Neural cell (in vitro differentiated cells): ENCODE data around the gene ACSS3. TPM values are rescaled to one million over a fixed set of nuclear protein-coding genes. Genes with fewer than 3 reads are reported as not detected.
A peak's percentile ranks its signal among the peaks of the same experiment; 100 is the strongest.

ENCODE experiments used
- H2AFZ ChIP-seq: fragments of 200-600, 300-800 bp; sonication (generic), shearing (Covaris generic); 2 replicates; pipeline ENCODE4 v1.6.0; 2014; ENCODE audit warnings: low read depth, mild to moderate bottlenecking, antibody characterized with exemption, low read length, moderate library complexity
- H3F3A ChIP-seq: fragments of 200-600 bp; shearing (Covaris generic); 2 replicates; pipeline ENCODE4 v1.6.1; 2016; ENCODE audit warnings: mild to moderate bottlenecking, moderate library complexity, mixed read lengths, antibody characterized with exemption, low read length; ENCODE audit not compliant: insufficient read depth, poor library complexity, severe bottlenecking
- H3K27ac ChIP-seq: fragments of 200-600, 300-800 bp; sonication (generic), shearing (Covaris generic); 2 replicates; pipeline ENCODE4 v1.5.1; 2014; ENCODE audit warnings: mild to moderate bottlenecking, low read length, moderate library complexity
- H3K27me3 ChIP-seq: fragments of 300-800, 200-600 bp; sonication (generic), shearing (Covaris generic); 2 replicates; pipeline ENCODE4 v1.6.0; 2014; ENCODE audit warnings: mild to moderate bottlenecking, low read depth, low read length, moderate library complexity; ENCODE audit not compliant: insufficient read depth
- H3K36me3 ChIP-seq: fragments of 300-800, 200-600 bp; sonication (generic), shearing (Covaris generic); 2 replicates; pipeline ENCODE4 v1.5.1; 2014; ENCODE audit warnings: mild to moderate bottlenecking, antibody characterized with exemption, low read length, moderate library complexity; ENCODE audit not compliant: insufficient read depth
- H3K4me2 ChIP-seq: fragments of 300-800, 200-600 bp; sonication (generic), shearing (Covaris generic); 2 replicates; pipeline ENCODE4 v1.6.0; 2014; ENCODE audit warnings: mild to moderate bottlenecking, low read length
- H3K4me3 ChIP-seq: fragments of 300-800, 200-600 bp; sonication (generic), shearing (Covaris generic); 2 replicates; pipeline ENCODE4 v1.5.1; 2014; ENCODE audit warnings: mild to moderate bottlenecking, low read length, moderate library complexity
- H3K79me2 ChIP-seq: fragments of 200-600 bp; shearing (Covaris generic); replicated peaks from 2 replicates; pipeline ENCODE4 v1.6.0; 2014; ENCODE audit warnings: mild to moderate bottlenecking, low read length, moderate library complexity; ENCODE audit not compliant: insufficient read depth
- H3K9ac ChIP-seq: fragments of 300-800, 200-600 bp; sonication (generic), shearing (Covaris generic); 2 replicates; pipeline ENCODE4 v1.6.1; 2016; ENCODE audit warnings: mild to moderate bottlenecking, low read length, mixed read lengths
- H3K9me2 ChIP-seq: fragments of 200-600 bp; shearing (Covaris generic); 2 replicates; pipeline ENCODE4 v1.6.1; 2016; ENCODE audit warnings: mild to moderate bottlenecking, low read length, mixed read lengths; ENCODE audit not compliant: insufficient read depth
- H3K9me3 ChIP-seq: fragments of 200-600, 300-800 bp; sonication (generic), shearing (Covaris generic); 2 replicates; pipeline ENCODE4 v1.6.1; 2016; ENCODE audit warnings: mild to moderate bottlenecking, mixed run types, low read length, moderate library complexity, mixed read lengths
- H4K20me1 ChIP-seq: fragments of 200-600 bp; shearing (Covaris generic); 2 replicates; pipeline ENCODE4 v1.6.1; 2016; ENCODE audit warnings: mild to moderate bottlenecking, mixed run types; ENCODE audit not compliant: insufficient read depth
- EP300 ChIP-seq: fragments of 450-650 bp; conservative IDR thresholded peaks from 2 replicates; pipeline ENCODE4 v1.6.1; 2014; ENCODE audit warnings: antibody characterized with exemption, mild to moderate bottlenecking, moderate library complexity; ENCODE audit not compliant: poor library complexity, severe bottlenecking
- EZH2 ChIP-seq: fragments of 200-600, 300-800 bp; shearing (Covaris generic), sonication (generic); IDR thresholded peaks from 2 replicates; pipeline ENCODE4 v1.6.1; 2014; ENCODE audit warnings: antibody characterized with exemption, low read length, borderline replicate concordance, mild to moderate bottlenecking; ENCODE audit not compliant: insufficient read depth, poor library complexity, severe bottlenecking
- MXI1 ChIP-seq: fragments of 450-650 bp; conservative IDR thresholded peaks from 2 replicates; pipeline ENCODE4 v1.6.1; 2014; ENCODE audit warnings: antibody characterized with exemption, mild to moderate bottlenecking; ENCODE audit not compliant: poor library complexity, severe bottlenecking
- POLR2AphosphoS5 ChIP-seq: IDR thresholded peaks from 2 replicates; pipeline ENCODE4 v1.6.1; 2012
- RAD21 ChIP-seq: fragments of 450-650 bp; conservative IDR thresholded peaks from 2 replicates; pipeline ENCODE4 v1.6.1; 2014; ENCODE audit warnings: antibody characterized with exemption, mild to moderate bottlenecking, moderate library complexity
- REST ChIP-seq: IDR thresholded peaks from 2 replicates; pipeline ENCODE4 v1.6.1; 2012; ENCODE audit warnings: borderline replicate concordance
- SMC3 ChIP-seq: fragments of 450-650 bp; conservative IDR thresholded peaks from 2 replicates; pipeline ENCODE4 v1.6.1; 2014; ENCODE audit warnings: antibody characterized with exemption, mild to moderate bottlenecking, moderate library complexity; ENCODE audit not compliant: poor library complexity
- TAF1 ChIP-seq: IDR thresholded peaks from 2 replicates; pipeline ENCODE4 v1.6.1; 2012; ENCODE audit warnings: low read depth
- polyA plus RNA-seq: library from polyadenylated mRNA; depleted of rRNA; stranded (reverse); fragments of >200 nt; gene quantifications from 2 replicates; pipeline ENCODE4 v1.2.3, GENCODE V29; 2014
- TF ChIP-seq, protein P1 (sequence below): fragments of 450-650 bp; IDR thresholded peaks from 2 replicates; pipeline ENCODE4 v1.5.1; 2014; ENCODE audit warnings: antibody characterized with exemption, mild to moderate bottlenecking, moderate library complexity; ENCODE audit not compliant: poor library complexity, severe bottlenecking

Gene ACSS3
- polyA plus RNA-seq, 1 donor from 2014 or later = 0.31 TPM

DNA sequence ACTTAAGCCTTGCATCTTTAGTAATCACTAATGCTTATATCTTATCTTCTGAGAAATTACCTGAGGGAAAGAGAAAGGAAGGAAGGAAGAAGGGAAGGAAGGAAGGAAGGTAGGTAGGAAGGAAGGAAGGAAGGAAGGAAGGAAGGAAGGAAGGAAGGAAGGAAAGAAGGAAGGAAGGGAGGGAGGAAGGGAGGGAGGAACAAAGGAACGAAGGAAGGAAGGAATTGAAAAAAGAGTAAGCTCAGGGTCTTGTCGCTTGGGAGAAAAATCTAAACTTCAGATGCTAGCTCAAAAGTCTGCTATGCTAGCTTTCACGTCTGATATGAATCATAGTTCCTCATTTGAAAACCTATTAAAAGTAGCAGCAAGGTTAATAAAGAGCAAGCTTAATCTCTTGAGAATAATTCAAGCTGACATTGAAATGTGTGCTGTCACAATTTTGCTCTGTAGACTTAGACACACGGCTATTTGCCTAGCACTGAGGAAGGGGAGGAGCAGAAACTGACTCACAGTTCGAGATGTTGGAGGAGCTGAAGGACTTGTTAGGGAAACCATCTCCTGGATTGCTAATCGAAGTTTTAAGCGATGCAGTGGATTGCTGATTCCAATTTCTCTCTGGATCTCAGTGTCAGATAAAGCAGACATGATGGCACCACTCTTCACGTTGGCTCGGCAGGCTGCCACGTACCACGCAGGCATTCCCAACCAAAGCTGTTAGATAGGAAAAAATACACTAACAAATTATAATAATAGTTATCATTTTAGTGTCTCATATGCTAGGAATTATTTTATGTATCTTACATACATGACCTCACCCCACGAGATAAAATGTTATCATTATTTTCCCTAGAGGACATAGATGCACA lies 216.7 kb downstream of the ACSS3 start:
- Histone ChIP-seq H4K20me1 (no peaks in the 10 kb centered on the region), H2AFZ (no peak overlapping the region), H3K27me3 (no peaks in the 10 kb centered on the region), H3K9me2 (no peaks in the 10 kb centered on the region), H3K9me3 (no peaks in the 10 kb centered on the region), H3F3A (no peaks in the 10 kb centered on the region), H3K36me3 (no peaks in the 10 kb centered on the region), H3K4me2 (no peak overlapping the region), H3K27ac (peak overlapping the region; percentile 70), H3K4me3 (no peak overlapping the region), H3K79me2 (no peaks in the 10 kb centered on the region), H3K9ac (no peak overlapping the region)
- TF ChIP-seq EP300 = peak; percentile 68
- TF ChIP-seq TAF1 = no peak
- no peak for TF ChIP-seq EZH2
- peak; percentile 55 for TF ChIP-seq POLR2AphosphoS5

DNA sequence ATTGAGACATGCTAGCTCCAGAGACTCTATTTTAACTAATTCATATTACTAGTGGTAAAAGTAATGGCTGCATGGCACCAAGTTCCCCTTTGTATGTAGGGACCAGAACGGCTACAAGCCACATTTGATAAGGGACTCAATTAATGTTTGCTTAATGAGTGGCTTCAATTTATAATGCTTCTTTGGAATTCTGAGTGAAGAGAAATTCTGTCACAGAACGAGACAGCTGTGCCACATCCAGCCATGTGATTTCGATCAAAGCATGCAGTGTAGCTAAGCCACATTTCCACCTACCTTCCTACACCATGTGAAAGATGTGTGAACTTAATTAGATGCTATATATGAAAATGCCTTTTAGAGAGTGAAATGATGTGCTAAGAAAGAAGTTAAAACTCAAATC lies 217.4 kb downstream of the ACSS3 start:
- no peaks in the 10 kb centered on the region for H3K27me3 ChIP-seq
- H4K20me1 ChIP-seq = no peaks in the 10 kb centered on the region
- no peak overlapping the region for H2AFZ ChIP-seq
- no peak for TF ChIP-seq TAF1
- TF ChIP-seq EP300 = no peak
- TF ChIP-seq, protein P1, sequence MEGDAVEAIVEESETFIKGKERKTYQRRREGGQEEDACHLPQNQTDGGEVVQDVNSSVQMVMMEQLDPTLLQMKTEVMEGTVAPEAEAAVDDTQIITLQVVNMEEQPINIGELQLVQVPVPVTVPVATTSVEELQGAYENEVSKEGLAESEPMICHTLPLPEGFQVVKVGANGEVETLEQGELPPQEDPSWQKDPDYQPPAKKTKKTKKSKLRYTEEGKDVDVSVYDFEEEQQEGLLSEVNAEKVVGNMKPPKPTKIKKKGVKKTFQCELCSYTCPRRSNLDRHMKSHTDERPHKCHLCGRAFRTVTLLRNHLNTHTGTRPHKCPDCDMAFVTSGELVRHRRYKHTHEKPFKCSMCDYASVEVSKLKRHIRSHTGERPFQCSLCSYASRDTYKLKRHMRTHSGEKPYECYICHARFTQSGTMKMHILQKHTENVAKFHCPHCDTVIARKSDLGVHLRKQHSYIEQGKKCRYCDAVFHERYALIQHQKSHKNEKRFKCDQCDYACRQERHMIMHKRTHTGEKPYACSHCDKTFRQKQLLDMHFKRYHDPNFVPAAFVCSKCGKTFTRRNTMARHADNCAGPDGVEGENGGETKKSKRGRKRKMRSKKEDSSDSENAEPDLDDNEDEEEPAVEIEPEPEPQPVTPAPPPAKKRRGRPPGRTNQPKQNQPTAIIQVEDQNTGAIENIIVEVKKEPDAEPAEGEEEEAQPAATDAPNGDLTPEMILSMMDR = no peak
- TF ChIP-seq SMC3 = no peak
- TF ChIP-seq MXI1 = no peak
- no peak for TF ChIP-seq RAD21
- no peak for TF ChIP-seq REST
- no peak for TF ChIP-seq EZH2
- TF ChIP-seq POLR2AphosphoS5 = no peak
- peak overlapping the region; percentile 70 for H3K27ac ChIP-seq
- H3K9me3 ChIP-seq = no peaks in the 10 kb centered on the region
- no peaks in the 10 kb centered on the region for H3K79me2 ChIP-seq
- no peak overlapping the region for H3K4me3 ChIP-seq
- no peak overlapping the region for H3K4me2 ChIP-seq
- H3K36me3 ChIP-seq = no peaks in the 10 kb centered on the region
- no peak overlapping the region for H3K9ac ChIP-seq
- no peaks in the 10 kb centered on the region for H3F3A ChIP-seq
- H3K9me2 ChIP-seq = no peaks in the 10 kb centered on the region
